ENCODE results near the gene NDUFB4.
"Not testable (repeated sequence)": the region's sequence is repeated elsewhere in the genome, so short reads cannot be mapped to it uniquely, and the experiment has no call there.

NDUFB4 gene

DNA sequence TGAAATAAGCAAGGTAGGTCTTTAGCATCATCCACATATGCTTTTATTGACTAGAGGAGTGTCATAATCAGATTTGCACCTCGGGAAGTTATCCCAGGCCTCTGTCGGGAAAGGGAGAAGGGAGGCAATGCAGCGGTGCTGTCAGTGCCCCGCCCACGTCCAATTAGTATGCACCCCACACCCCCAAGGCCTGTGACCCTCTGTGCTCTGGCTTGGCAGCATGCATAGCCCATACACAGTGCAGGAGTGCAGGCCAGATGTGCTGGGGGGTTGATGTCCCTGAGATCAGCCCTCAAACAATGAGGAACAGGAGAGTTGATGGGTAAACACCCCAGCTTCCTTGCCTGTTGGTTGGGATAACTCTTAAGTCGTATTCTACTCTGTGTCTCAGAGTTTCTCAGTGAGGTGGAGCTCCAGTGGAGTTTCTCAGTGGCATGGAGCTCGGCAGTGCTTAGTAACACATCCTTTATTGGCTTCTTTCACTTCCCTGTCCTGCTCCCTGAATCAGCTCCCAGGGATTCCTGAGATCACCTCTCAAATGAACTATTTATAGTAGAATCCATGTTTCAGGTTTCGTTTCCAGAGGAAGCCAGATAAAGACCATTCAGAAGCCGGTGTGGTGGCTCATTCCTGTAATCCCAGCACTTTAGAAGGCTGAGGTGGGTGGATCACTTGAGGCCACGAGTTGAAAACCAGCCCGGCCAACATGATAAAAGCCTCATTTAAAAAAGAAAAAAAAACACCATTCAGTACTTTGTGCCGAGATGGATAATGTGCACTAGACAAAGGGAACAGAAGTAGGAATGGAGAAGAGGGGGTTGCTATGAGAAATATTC, 26.7 kb upstream of the NDUFB4 start:
- DNase-seq (ENCODE audit: low read depth), result no peak

DNA sequence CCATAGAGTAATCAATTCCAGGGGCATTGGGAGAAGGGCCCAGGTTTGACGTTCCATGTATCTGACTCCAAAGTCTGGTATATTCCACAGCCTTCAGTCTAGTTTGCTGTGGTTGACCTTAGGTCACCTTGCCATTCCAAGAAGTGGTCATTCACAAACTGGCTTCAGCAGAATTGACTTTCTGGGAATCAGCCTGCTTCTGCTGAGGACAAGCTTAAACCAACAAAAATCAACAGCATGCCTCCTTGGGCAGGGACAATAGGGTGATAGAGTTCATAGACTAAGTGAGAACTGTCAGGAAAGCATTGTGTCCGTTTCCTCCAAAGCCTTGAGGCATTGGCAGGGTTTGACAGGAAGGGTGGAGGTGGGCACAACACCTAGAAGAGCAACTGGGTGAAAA, 24.1 kb upstream of the NDUFB4 start:
- DNase-seq (ENCODE audit: low read depth), result no peak

DNA sequence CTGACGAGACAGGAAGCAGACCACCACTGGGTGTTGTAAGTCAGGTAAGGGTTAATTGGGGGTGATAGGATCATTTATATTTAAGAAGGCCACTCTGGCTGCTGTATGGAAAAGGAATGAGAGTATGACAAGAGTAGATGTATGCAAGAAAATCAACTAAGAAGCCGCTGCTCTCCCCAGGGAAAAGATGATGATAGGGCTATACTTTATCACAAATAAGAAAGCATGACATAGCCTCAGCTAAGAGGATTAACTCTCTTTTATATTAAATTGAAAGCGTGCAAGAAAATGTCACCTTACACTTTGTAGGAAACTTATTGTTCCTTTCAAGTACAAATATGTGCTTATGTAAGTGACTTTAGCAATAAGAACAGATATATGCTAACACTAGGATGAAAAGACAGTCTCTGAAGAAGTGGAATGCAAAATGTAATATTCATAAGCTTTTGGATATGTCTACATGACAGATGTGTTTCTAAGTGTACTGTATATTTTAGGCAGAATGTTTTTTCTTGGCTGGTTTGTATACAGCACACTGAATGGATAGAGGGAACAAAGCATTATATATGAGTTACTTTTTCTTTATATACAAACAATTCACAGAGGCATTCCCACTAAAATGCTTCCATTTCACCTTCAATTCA, 8.7 kb upstream of the NDUFB4 start:
- no peak for DNase-seq (ENCODE audit: low read depth)

DNA sequence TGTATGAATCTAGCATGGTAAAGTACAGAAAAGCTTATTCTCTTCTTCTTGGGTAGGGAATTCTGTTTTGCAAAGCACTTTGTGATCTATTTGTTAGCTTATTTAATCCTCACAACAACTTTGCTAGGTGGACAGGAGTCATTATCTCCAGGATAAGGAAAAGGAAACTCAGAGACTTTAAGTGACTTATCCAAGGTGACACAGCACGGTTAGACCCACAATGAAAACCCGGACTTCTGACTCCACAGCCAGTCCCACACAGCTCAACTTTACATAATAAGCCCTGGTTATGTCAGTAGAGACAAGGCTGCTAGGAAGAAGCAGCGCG, 384 bp upstream of the NDUFB4 start:
- DNase-seq (ENCODE audit: low read depth), result no peak

DNA sequence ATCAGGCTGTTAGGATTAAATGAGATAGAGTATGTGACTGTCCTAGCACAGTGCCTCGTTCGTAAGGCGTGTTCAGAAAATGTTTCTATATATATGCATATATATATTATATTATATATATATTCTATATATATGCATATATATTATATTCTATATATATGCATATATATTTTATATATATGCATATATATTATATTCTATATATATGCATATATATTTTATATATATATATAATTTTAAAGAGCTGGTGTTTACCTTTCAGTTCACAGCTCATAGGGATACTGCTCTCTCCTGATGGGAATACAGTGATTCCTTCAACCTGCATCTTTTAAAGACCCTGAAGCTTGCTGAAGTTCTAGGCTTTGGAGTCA, 702 bp downstream of the NDUFB4 start:
- DNase-seq (ENCODE audit: low read depth), result no peak

DNA sequence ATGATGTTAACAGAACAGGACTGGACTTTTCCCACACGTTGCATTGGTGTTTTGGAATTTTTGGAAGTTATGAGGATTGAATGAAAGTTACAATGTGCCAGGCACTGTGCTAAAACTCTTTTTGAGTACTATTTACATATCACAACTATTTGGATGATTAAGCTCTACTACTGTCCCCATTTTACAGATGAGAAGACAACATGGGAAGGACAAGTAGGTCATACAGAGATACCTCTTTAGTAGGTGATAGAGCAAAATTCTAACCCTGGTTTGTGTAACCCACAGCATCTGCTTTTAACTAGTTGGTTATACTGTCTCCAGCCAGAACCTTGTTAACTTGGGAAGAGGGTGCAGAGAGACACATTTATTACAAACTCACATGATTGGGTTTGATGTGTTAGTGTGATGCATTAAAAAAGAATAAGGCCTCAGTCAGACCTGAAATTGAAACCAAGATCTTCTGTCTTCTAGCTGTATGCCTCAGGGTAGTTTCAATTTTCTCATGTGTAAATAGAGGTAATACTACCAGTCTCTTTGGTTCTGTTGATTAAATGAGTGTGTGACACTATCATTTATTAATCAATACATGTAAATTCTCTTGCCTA, 1.4 kb downstream of the NDUFB4 start:
- DNase-seq (ENCODE audit: low read depth), result no peak

DNA sequence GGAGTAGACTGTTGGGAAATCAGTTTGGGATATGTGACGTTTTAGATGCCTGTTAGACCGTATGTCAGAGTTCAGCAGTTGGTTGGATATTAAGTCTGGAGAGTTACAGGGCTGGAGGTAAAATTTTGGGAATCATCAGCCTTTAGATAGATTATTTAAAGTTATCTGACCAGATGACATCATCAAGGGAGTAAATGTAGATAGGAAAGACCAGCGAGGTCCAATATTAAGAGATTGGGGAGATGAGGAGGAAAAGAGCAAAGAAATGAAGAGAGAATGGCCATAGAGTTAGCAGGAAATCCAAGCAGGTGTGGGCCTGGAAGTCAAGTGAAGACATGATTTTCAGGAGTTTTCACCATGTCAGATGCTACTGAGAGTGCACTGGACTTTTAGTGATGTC, 3.1 kb downstream of the NDUFB4 start:
- no peak for DNase-seq (ENCODE audit: low read depth)

DNA sequence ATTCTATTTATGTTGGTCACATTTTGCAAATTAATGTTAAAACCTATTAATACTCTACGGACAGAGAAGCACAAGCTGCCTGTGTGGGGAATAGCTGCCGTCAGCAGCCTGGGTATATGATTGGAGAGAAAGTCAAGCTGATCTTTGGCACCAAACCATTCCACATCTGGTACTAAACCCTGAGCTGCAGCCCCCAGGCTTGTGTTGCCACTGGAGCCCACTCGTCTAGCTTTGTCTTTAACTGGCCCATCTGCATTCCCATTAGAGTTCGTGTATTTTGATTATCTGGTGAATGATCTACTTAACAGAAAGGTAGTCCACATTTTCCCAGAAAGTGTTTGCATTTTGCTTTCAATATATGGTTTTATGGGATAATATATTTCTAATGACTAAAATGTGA, 5.4 kb downstream of the NDUFB4 start:
- DNase-seq (ENCODE audit: low read depth), result no peak

DNA sequence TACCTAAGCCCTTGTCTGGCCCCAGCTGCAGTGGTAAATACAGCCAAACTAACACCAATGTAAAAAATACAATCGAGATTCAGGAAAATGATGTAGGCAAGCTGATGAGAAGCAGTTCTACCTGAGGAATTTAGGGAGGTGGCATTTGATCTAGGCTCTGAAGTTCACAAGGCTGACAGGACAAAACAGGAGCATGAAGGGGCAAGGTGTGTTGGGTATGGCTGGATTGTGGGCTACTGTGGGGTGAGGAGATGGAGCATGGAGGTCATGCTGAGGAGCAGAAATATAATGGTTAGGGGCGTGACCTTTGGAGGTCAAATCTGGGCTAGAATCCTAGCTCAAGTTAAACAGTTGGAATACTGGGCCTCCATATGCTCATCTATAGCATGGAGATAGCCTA, 6.5 kb downstream of the NDUFB4 start:
- DNase-seq (ENCODE audit: low read depth), result no peak

DNA sequence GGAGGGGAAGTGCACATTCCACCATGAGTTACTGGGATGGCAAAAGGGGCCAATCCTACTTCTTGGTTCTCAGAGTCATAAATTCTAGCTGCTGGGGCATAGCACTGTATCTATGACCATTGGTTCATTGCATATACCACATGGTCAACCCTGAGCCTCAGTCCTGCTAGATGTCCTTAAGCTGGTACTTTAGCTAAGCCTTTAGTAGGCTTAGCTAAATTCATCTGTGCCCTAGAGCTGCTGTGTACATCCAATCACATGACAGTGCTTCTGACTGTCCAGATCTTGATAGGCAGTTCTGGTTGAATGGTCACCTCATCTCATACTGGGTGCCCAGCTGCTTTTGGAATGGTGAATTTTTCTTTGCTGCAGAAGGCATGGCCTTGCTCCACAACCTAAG, 8.2 kb downstream of the NDUFB4 start:
- DNase-seq (ENCODE audit: low read depth), result no peak

DNA sequence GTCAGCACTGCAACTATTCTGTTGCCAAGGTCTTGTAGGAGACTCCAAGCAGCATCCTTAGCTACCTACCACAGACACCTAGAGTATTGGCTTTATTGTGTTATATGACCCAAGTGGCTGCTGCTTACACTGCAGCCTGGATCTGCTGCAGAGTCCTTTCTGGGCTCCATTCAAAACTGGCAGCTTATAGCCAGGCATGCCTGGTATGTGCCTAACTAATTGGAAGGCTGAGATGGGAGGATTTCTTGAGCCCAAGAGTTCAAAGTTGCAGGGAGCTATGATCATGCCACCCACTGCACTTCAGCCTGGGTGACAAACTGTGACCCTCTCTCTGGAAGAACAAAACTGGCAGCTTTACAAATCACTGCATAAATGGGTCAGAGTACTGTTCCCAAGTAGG, 8.6 kb downstream of the NDUFB4 start:
- no peak for DNase-seq (ENCODE audit: low read depth)

DNA sequence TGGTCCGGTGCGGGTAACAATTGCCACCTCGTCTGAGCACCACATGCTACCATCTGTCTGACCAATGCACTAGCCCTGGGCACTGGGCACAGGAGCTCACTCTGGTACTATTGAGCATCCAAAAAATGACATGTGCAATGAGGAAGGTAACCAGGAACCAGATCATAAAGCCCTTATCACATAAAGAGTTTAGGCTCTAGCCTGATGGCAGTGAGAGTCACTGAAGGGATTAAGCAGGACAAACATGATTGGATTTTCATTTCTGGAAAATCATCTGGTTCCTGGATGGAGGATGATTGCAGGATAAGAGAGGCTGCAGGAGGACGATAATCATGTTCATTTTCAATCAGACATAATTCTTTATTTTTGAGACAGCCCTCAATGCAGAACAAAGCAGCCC, 12.4 kb downstream of the NDUFB4 start:
- DNase-seq (ENCODE audit: low read depth), result no peak

DNA sequence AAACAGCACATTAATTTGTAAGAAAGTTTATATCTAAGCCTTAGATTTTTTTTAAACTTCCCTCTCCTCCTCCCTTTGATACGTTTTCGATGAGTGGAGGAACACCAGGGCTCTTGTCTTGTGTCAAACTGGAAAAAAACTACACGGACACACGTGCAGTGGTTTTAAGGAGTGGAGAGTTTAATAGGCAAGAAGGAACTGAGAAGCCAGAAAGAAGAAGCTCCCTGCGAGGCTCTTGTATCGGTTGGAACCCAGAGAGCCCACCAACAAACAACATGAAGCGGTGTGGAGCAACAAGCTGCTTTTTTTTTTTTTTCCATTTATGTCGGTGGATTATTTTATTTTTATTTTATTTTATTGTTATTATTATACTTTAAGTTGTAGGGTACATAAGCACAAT, 18.6 kb downstream of the NDUFB4 start:
- DNase-seq (ENCODE audit: low read depth), result no peak

DNA sequence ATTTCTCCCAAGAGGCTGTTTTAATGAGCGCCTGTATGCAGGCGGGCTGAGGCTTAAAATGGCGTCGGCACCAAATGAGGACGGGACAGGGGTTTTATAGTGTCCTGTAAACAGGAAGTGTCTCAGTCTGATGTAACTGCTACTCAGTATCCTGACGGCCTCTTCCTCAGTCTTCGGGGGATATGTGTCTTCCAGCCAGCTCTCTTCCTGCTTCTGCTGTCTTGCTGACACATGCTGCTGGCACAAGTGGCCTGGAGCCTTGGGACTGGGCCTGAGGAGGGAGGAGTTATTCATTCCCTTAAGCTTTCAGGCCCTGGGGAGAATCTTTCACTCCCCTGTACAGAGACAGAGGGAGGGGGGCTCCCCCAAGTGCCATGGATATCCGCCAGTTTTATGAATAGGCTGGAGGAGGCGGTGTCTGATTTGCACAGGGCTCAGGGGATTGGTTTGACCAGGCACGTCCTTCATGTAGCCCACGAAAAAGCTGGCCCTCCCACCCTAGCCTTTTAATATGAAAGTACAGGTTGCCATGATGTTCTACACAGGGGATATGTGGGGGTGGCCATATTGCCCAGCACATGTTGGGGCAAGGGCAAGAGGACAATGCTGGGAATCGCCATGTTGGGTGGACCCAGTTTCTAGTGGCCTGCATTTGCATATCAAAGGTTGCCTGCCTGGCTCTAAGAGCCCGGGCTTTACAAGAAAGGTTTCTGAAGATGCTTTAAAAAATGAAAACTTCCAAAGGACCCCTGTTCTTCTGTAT, 19.9 kb downstream of the NDUFB4 start:
- no peak for DNase-seq (ENCODE audit: low read depth)

DNA sequence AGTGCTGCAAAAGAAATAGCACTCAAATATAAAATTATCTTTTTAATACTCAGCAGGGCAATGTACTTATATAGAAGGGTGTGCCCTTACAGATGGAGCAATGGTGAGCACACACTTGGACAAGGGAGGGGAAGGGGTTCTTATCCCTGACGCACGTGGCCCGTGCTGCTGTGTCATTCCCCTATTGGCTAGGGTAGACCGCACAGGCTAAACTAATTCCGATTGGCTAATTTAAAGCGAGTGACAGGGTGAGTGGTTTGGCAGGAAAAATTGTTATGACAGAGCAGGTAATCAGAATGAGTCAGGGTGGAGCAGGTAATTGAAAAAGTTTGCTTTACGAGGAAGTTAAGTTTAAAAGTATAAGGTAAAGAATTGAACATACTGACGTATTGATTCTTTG, 20.6 kb downstream of the NDUFB4 start:
- DNase-seq (ENCODE audit: low read depth), result not testable (repeated sequence)

DNA sequence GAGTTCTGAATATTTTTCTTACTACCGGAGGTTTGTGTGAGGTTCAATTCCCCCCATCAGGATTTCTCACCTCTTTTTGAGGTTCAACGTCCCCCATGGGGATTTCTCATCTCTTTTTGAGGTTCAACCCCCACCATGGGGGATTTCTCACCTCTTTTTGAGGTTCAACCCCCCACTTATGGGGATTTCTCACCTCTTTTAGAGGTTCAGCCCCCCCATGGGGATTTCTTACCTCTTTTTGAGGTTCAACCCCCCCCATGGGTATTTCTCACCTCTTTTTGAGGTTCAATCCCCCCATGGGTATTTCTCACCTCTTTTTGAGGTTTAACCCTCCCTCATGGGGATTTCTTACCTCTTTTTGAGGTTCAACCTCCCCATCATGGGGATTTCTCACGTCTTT, 26.3 kb downstream of the NDUFB4 start:
- DNase-seq (ENCODE audit: low read depth), result no peak

DNA sequence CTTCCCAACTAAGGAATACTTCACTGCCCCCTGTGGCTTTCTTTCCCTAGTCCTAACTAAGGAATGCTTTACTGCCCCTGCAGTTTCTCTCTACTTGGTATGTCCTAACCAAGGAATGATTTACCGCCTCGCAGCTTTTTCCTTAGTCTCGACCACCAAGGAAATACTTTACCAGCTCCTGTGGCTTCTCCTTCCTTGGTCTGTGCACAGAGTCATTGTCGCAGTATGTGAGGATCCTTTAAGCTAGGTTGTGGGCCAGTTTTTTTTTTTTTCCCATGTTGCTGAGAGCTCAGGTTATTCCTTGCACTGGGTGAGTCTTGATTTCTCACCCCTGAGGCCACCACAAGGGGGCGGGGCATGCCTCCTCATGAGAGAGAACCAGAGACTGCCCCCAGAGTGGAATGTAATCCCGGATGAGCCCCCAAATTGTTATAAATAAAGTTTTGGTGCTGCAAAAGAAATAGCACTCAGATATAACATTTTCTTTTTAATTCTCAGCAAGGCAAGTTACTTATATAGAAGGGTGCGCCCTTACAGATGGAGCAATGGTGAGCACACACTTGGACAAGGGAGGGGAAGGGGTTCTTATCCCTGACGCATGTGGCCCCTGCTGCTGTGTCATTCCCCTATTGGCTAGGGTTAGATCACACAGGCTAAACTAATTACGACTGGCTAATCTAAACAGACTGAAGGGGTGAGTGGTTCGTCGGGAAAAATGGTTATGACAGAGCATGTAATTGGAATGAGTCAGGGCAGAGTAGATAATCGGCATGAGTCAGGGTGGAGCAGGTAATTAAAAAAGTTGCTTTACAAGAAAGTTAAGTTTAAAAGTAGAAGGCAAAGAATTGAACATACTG, 27.0 kb downstream of the NDUFB4 start:
- DNase-seq (ENCODE audit: low read depth), result no peak

DNA sequence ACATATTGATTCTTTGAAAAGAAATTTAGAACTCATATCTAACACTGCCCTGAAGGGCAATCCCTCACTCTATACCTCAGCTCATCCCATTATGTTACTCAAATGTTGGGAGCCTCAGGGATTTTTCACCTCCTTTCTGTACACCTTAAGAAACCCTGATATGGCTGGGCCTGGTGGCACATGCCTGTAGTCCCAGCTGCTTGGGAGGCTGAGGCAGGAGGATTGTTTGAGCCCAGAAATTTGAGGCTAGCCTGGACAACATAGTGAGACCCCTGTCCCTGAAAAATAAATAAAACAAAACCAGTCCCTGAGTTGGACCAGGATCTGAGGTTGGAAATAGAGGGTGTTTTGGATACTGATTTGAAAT, 27.6 kb downstream of the NDUFB4 start:
- no peak for DNase-seq (ENCODE audit: low read depth)

DNA sequence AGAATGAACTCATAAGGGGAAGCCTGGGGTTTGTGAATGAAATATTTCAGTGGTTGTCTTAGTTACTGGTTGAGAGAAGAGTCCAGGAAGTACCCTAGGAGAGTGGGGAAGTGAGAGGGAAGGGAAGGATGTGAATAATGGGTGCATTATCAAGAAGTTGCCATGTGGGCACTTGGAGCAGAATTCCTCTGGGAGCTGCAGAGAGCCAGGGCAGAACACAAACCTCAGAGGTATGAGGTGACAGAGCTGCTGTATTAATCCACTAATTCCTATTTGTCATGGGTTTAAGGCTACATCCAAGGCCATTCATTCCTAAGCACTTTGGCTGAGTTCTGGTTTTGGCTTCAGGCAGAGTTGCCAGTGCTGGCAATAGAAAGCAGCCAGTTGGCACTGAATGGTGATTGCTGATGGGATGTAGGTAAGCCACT, 29.0 kb downstream of the NDUFB4 start:
- no peak for DNase-seq (ENCODE audit: low read depth)

DNA sequence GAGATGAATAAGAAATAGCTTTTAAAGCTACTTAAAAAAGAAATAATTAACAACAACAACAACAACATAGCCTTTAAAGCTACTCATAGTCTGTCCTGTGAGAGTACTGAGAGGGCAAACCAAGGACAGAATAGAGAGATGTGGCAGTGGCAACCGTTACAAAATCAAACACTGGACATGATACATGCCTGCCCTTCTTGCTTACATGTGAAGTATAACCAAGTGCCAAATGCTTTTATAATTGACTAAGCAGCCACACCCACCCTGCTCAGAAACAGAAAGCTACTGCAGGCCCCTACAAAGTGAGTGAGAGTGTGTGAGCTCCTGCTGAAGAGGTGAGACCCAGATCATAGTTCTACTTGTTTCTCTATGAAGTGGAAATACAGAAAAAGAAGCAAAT, 38.4 kb downstream of the NDUFB4 start:
- DNase-seq (ENCODE audit: low read depth), result no peak

DNA sequence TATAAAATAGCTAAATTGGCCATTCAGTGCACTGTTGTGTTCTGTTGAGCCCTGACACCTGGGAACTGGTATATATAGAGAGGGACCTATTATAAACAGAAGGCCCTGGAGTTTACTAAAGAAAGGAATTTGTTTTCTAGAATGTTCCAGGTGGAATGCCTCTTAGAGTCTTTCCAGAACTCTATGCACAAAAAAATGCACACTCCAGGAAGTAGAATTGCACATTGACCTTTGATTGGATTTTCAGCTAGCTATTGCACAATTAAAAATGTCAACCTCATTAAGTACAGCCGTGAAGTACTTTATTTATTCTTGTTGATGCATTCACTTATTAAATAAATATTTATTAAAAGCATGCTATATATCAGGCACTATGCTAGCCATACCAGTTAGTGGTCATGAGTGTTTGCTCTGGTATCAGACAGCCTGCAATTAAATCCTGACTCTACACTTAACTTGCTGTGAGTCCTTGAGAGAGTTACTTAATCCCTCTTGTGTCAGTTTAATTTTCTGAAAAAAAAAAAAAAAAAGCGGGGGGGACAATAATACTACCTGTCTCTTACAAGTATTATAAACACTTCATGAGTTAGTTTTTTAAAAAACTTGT, 40.8 kb downstream of the NDUFB4 start:
- no peak for DNase-seq (ENCODE audit: low read depth)

Measured in activated T-helper 1 cell treated with Interleukin-2 at 50 U/mL for 16 hours (primary cell).